HG03097 (cell line): ENCODE results near the gene TUT1.
"Not testable (repeated sequence)": the region's sequence is repeated elsewhere in the genome, so short reads cannot be mapped to it uniquely, and the experiment has no call there.

ENCODE experiments used
- ATAC-seq: cut with Tn5 transposase; IDR thresholded peaks from one replicate; pipeline ENCODE4 v1.9.1; 2021; ENCODE audit not compliant: unreplicated experiment, low FRiP score

TUT1 gene

GRCh38 chr11:62580959-62581715 lies 10.2 kb downstream of the TUT1 start:
- ATAC-seq = no peak

- no peak for ATAC-seq
Observed at GRCh38 chr11:62579252-62579651, 12.1 kb downstream of the TUT1 start.

- no peak for ATAC-seq
Observed at GRCh38 chr11:62578541-62578940, 12.8 kb downstream of the TUT1 start.

GRCh38 chr11:62577046-62577714 lies 14.1 kb downstream of the TUT1 start:
- ATAC-seq = no peak

- ATAC-seq = no peak
Observed at GRCh38 chr11:62575837-62576236, 15.5 kb downstream of the TUT1 start.

GRCh38 chr11:62575156-62575555 lies 16.2 kb downstream of the TUT1 start:
- ATAC-seq = no peak

- ATAC-seq = peak; percentile 16
Observed at GRCh38 chr11:62574363-62575071, 16.8 kb downstream of the TUT1 start.

- peak; percentile 90 for ATAC-seq
Observed at GRCh38 chr11:62573592-62574362, 17.5 kb downstream of the TUT1 start, which contains the start of gene EEF1G. Gene EEF1G (minus strand): TSS chr11:62573891. CDS start chr11:62573842, 49 bp downstream.

- no peak for ATAC-seq
Observed at GRCh38 chr11:62573006-62573591, 18.2 kb downstream of the TUT1 start.

- ATAC-seq = no peak
Observed at GRCh38 chr11:62572431-62572830, 18.9 kb downstream of the TUT1 start.

- not testable (repeated sequence) for ATAC-seq
Observed at GRCh38 chr11:62571493-62571892, 19.8 kb downstream of the TUT1 start.

- ATAC-seq = not testable (repeated sequence)
Observed at GRCh38 chr11:62570903-62571302, 20.4 kb downstream of the TUT1 start.

- no peak for ATAC-seq
Observed at GRCh38 chr11:62569611-62570010, 21.7 kb downstream of the TUT1 start.

- ATAC-seq = no peak
Observed at GRCh38 chr11:62567018-62567633, 24.2 kb downstream of the TUT1 start.

- no peak for ATAC-seq
Observed at GRCh38 chr11:62566247-62566646, 25.1 kb downstream of the TUT1 start.

- ATAC-seq = no peak
Observed at GRCh38 chr11:62565100-62565802, 26.1 kb downstream of the TUT1 start.

- not testable (repeated sequence) for ATAC-seq
Observed at GRCh38 chr11:62561677-62562230, 29.6 kb downstream of the TUT1 start.

GRCh38 chr11:62560566-62561103 lies 30.7 kb downstream of the TUT1 start:
- ATAC-seq = no peak

- ATAC-seq = not testable (repeated sequence)
Observed at GRCh38 chr11:62559626-62560025, 31.7 kb downstream of the TUT1 start.
